AG10803 (cell line): Measurements from ENCODE around the gene DPEP1.

Source experiments
- DNase-seq: peaks from one replicate; pipeline ENCODE4 v3.0.0; 2010; ENCODE audit warnings: low read depth
- H3K4me3 ChIP-seq: 2 replicates; pipeline ENCODE4 v1.5.1; 2011; ENCODE audit warnings: mild to moderate bottlenecking, low read length, control low read depth
- TF ChIP-seq, protein P1 (sequence below): conservative IDR thresholded peaks from 2 replicates; pipeline ENCODE4 v1.5.1; 2011; ENCODE audit warnings: mild to moderate bottlenecking, low read length, control low read depth, inconsistent platforms

Gene DPEP1

DNA sequence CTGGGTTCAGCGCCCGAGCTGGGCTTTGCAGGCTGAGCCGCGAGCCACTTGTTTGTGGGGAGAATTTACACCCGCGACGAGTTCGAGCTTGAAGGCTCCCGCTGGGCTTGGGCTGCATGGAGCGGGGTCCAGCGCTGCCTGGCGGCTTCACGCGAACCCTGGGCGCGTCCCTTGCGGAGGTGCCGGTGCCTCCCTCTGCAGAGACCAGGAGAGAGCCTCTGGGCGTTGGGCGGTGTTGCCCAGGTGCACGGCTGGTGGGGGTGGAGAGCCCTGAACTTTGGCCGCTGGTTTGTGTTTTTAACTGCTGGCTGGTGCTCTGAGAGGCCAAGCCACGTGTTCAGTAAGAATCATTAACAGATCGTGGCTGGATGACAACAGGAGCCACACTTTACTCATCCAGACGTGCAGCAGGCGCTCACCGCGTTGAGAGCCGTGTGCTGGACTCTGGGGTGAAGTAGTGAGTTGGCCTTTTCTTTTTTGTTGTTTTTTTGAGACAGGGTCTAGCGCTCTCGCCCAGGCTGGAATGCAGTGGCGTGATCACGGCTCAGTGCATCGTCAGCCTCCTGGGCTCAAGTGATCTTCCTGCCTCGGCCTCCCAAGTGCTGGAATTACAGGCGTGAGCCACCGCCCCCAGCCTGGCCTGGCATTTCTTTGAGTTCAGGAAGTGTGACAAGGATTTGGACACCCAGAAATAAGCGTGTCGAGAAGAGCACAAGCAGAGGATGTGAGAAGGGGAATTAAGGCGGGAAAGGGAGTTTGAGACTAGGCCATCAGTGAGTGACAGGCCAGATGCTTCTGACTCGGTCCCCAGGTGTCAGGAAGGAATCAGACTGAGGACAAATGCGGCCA lies 73.9 kb downstream of the DPEP1 start:
- TF ChIP-seq, protein P1, sequence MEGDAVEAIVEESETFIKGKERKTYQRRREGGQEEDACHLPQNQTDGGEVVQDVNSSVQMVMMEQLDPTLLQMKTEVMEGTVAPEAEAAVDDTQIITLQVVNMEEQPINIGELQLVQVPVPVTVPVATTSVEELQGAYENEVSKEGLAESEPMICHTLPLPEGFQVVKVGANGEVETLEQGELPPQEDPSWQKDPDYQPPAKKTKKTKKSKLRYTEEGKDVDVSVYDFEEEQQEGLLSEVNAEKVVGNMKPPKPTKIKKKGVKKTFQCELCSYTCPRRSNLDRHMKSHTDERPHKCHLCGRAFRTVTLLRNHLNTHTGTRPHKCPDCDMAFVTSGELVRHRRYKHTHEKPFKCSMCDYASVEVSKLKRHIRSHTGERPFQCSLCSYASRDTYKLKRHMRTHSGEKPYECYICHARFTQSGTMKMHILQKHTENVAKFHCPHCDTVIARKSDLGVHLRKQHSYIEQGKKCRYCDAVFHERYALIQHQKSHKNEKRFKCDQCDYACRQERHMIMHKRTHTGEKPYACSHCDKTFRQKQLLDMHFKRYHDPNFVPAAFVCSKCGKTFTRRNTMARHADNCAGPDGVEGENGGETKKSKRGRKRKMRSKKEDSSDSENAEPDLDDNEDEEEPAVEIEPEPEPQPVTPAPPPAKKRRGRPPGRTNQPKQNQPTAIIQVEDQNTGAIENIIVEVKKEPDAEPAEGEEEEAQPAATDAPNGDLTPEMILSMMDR, result no peak
- H3K4me3 ChIP-seq, result peak overlapping the region; percentile 85
- DNase-seq, result peak; percentile 31
